PFSK-1 (cell line): ENCODE measurements around the gene ITPKB.

ENCODE experiments used
- FOXP2 ChIP-seq: optimal IDR thresholded peaks from 2 replicates; pipeline ENCODE3; 2011; ENCODE audit warnings: borderline replicate concordance, control low read depth, inconsistent platforms; ENCODE audit not compliant: insufficient read depth; ENCODE audit errors: extremely low read length, extremely low read depth
- POLR2AphosphoS5 ChIP-seq: IDR thresholded peaks from 2 replicates; pipeline ENCODE4 v1.6.1; 2012; ENCODE audit warnings: low read depth, mild to moderate bottlenecking, control low read depth, low read length, moderate library complexity
- REST ChIP-seq, 2 experiments: IDR thresholded peaks; 2 replicates each; pipeline versions ENCODE4 v1.6.1 to v1.8.0; 2011 to 2012; ENCODE audit warnings: low read depth in 2 of 2, low read length in 2 of 2, control low read depth in 1 of 2, inconsistent platforms in 1 of 2, mild to moderate bottlenecking in 1 of 2, moderate library complexity in 1 of 2; ENCODE audit not compliant: insufficient read depth in 1 of 2
- SIN3A ChIP-seq: IDR thresholded peaks from 2 replicates; pipeline ENCODE4 v1.6.1; 2012; ENCODE audit warnings: mild to moderate bottlenecking, low read length, moderate library complexity, borderline replicate concordance; ENCODE audit not compliant: insufficient read depth
- TAF1 ChIP-seq: IDR thresholded peaks from 2 replicates; pipeline ENCODE4 v1.6.1; 2012; ENCODE audit warnings: low read length, control low read depth, borderline replicate concordance; ENCODE audit not compliant: insufficient read depth

ITPKB gene

GRCh38 chr1:226678701-226679100, 60.4 kb downstream of the ITPKB start:
- TF ChIP-seq POLR2AphosphoS5 = no peak
- TF ChIP-seq FOXP2 = no peak
- TF ChIP-seq SIN3A = no peak
- TF ChIP-seq TAF1 = no peak
- TF ChIP-seq REST (IDR thresholded peaks at IDR 0.05; ENCODE audit: insufficient read depth in 1 of 2, low read depth in 2 of 2, low read length in 2 of 2) = no peak

- TF ChIP-seq SIN3A (no peak), POLR2AphosphoS5 (no peak), FOXP2 (no peak)
These were observed 60.8 kb downstream of the ITPKB start for GRCh38 chr1:226678251-226678650.

GRCh38 chr1:226677027-226678020, 61.8 kb downstream of the ITPKB start:
- no peak for TF ChIP-seq FOXP2

- TF ChIP-seq FOXP2 (no peak), SIN3A (no peak), REST (IDR thresholded peaks at IDR 0.05; ENCODE audit: insufficient read depth in 1 of 2, low read depth in 2 of 2, low read length in 2 of 2) (no peak), POLR2AphosphoS5 (no peak), TAF1 (no peak)
These were observed 62.7 kb downstream of the ITPKB start for GRCh38 chr1:226676381-226676780.

GRCh38 chr1:226675715-226676357, 63.2 kb downstream of the ITPKB start:
- TF ChIP-seq SIN3A (no peak), POLR2AphosphoS5 (no peak), REST (IDR thresholded peaks at IDR 0.05; ENCODE audit: insufficient read depth in 1 of 2, low read depth in 2 of 2, low read length in 2 of 2) (no peak)
